GM19455 (cell line): ENCODE data around the gene AGAP2.

Experiments
- ATAC-seq: cut with Tn5 transposase; IDR thresholded peaks from one replicate; pipeline ENCODE4 v1.9.1; 2021; ENCODE audit not compliant: unreplicated experiment

AGAP2 gene

GRCh38 chr12:57767876-57768275, 29.3 kb upstream of the AGAP2 start:
- ATAC-seq, result no peak

- no peak for ATAC-seq
Measured at GRCh38 chr12:57767305-57767698, 28.8 kb upstream of the AGAP2 start.

GRCh38 chr12:57766464-57767304, 28.1 kb upstream of the AGAP2 start, which contains the start of gene CYP27B1:
Gene CYP27B1 (minus strand): TSS chr12:57767078. CDS start chr12:57767041, 37 bp downstream.
- ATAC-seq, result no peak

DNA sequence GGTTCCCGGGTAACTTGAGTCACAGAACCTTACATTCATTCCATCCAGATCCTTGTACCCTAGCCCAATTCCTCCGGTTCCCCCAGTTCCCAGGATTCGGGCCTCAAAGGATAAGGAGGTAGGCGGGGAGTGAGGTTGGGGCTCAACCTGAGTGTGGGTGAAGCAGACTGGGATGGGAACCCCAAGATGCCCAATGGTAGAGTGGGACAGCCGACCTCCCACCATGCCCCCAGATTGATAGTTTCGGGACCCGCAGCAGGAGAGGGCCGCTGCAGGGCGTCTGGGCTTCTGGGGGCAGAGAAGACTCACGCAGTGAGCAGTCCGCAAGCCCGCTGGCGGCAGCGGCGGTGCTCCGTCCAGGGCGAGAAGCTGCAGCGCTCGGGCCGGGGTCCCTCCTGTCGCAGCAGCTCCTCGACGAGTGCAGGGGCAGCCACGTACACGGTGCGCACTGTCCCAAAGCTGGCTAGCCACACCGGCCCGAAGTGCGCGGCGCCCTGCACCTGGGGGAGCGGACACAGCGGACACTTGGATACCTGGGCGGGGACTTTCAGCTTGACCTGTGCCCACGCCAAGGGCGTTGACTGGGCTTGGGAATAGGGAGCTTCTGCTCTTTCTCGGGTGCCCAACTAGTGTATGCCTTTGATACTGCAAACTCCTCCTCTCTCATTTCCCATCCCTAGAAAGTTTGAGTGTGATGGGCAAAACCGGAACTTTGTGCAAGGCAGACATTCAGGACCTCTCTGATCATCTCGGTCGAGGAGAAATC, 27.3 kb upstream of the AGAP2 start:
- ATAC-seq, result no peak

DNA sequence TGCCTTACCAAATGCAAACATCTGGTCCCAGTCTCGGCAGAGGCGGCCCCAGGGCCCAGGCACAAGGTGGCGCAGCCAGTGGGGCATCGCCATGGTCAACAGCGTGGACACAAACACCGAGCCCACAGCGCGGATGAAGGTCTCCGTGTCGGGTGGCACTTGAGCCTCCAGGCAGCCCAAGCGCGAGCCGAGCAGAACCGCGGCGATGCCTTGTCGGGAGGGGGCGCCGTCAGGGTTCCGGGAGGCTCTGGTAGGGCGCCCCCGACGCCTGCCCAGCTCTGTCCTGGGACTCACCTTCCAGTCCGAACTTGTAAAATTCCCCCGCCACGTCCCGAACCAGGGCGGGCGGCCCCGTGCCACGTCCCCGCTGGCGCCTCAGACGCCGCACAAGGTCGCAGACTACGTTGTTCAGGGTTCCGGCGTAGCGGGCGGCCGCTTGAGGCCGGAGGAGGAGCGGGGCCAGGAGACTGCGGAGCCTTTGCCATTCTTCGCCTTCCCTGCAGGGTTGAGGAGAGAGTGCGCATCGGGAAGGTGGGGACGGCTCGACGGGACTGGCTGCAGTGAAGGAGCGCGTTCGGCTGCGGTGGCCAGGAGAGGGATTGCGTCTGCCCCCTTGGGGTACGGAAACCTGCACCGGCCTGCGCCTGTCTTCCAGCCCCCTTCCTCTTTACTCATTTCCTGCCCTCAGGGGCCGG, 26.6 kb upstream of the AGAP2 start:
- ATAC-seq, result peak; percentile 62

DNA sequence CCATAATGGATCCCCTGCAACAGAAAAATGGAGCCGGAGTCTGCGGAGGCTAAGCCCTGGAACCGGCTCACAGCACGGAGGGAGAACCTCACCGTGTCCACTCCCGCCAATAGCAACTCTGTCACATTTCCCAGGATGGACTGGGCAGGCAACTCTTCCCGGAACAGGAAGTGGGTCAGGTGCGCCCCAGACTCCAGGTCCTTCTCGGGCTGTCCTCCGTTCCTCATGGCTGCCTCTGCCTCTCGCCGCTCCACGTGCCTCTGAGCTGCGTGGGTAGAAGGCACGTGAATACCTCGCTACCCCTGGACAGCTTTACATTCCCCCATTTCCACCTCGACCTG, 26.1 kb upstream of the AGAP2 start:
- ATAC-seq, result no peak

GRCh38 chr12:57763881-57764661, 25.5 kb upstream of the AGAP2 start:
- ATAC-seq, result no peak

GRCh38 chr12:57762463-57762862, 23.9 kb upstream of the AGAP2 start:
- ATAC-seq, result no peak

GRCh38 chr12:57761391-57761998, 23.0 kb upstream of the AGAP2 start:
- no peak for ATAC-seq

GRCh38 chr12:57760347-57760982, 21.9 kb upstream of the AGAP2 start:
- ATAC-seq, result no peak

DNA sequence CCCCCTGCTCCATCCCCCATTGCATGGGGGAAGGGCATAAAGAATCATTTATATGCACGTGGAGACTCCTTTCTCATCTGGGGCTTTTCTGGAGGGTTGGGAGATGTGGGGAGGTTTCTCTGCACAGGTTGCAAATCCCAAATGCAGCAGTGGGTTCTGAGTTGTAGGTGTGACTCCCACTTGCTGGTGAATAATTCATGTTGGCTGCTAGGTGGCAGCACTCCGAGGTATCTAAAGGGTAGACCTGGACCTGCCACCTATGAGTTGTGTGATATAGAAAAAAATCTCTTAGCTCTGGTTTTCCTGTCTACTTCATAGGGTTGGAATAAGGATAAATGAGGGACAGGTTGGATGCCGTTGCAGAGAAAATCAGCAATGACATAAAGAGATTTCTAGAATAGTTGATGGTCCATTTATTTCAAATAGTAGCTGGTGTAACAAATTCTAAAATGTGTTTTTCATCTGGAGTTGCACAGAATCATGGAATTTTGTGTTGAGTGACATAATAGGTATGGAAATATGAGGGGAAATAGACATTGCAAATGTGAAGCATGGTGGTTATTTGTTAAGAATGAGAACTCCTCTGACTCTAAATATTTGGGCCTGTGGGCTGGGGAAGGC, 20.9 kb upstream of the AGAP2 start:
- ATAC-seq, result no peak

- ATAC-seq, result no peak
Measured at GRCh38 chr12:57758552-57759359, 20.2 kb upstream of the AGAP2 start.

- no peak for ATAC-seq
Measured at GRCh38 chr12:57757771-57758170, 19.2 kb upstream of the AGAP2 start.

GRCh38 chr12:57756406-57757341, 18.1 kb upstream of the AGAP2 start:
- no peak for ATAC-seq

GRCh38 chr12:57755454-57756372, 17.2 kb upstream of the AGAP2 start:
- no peak for ATAC-seq

DNA sequence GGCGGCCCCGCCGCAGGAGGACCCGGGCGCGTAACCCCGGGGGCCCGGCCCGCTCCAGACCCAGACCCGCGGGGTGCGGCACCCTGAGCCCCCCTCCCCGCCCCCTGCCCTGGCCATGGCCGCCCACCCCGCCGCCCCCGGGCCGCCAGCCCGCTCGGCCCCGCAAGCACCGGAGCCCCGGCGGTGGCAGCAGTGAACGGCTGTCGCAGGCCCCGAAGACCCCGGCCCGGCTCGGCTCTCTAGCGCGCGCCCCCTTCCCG, 16.6 kb upstream of the AGAP2 start:
- ATAC-seq, result no peak
